Neural cell (in vitro differentiated cells): ENCODE results near the gene C11orf91.

Source experiments
- CTCF ChIP-seq: fragments of 450-650 bp; IDR thresholded peaks from 2 replicates; pipeline ENCODE4 v1.5.1; 2014; ENCODE audit warnings: antibody characterized with exemption, mild to moderate bottlenecking, moderate library complexity; ENCODE audit not compliant: poor library complexity, severe bottlenecking
- EP300 ChIP-seq: fragments of 450-650 bp; conservative IDR thresholded peaks from 2 replicates; pipeline ENCODE4 v1.6.1; 2014; ENCODE audit warnings: antibody characterized with exemption, mild to moderate bottlenecking, moderate library complexity; ENCODE audit not compliant: poor library complexity, severe bottlenecking
- EZH2 ChIP-seq: fragments of 200-600, 300-800 bp; shearing (Covaris generic), sonication (generic); IDR thresholded peaks from 2 replicates; pipeline ENCODE4 v1.6.1; 2014; ENCODE audit warnings: antibody characterized with exemption, low read length, borderline replicate concordance, mild to moderate bottlenecking; ENCODE audit not compliant: insufficient read depth, poor library complexity, severe bottlenecking
- MXI1 ChIP-seq: fragments of 450-650 bp; conservative IDR thresholded peaks from 2 replicates; pipeline ENCODE4 v1.6.1; 2014; ENCODE audit warnings: antibody characterized with exemption, mild to moderate bottlenecking; ENCODE audit not compliant: poor library complexity, severe bottlenecking
- POLR2AphosphoS5 ChIP-seq: IDR thresholded peaks from 2 replicates; pipeline ENCODE4 v1.6.1; 2012
- RAD21 ChIP-seq: fragments of 450-650 bp; conservative IDR thresholded peaks from 2 replicates; pipeline ENCODE4 v1.6.1; 2014; ENCODE audit warnings: antibody characterized with exemption, mild to moderate bottlenecking, moderate library complexity
- REST ChIP-seq: IDR thresholded peaks from 2 replicates; pipeline ENCODE4 v1.6.1; 2012; ENCODE audit warnings: borderline replicate concordance
- SMC3 ChIP-seq: fragments of 450-650 bp; conservative IDR thresholded peaks from 2 replicates; pipeline ENCODE4 v1.6.1; 2014; ENCODE audit warnings: antibody characterized with exemption, mild to moderate bottlenecking, moderate library complexity; ENCODE audit not compliant: poor library complexity
- TAF1 ChIP-seq: IDR thresholded peaks from 2 replicates; pipeline ENCODE4 v1.6.1; 2012; ENCODE audit warnings: low read depth

GRCh38 chr11:33718440-33718839 is 17.8 kb upstream of the C11orf91 start:
- TF ChIP-seq CTCF (no peak), REST (no peak), EZH2 (no peak), RAD21 (no peak), SMC3 (no peak), POLR2AphosphoS5 (no peak), TAF1 (no peak), EP300 (no peak), MXI1 (no peak)
